Measurements from ENCODE around the gene NCBP3.

NCBP3 gene

GRCh38 chr17:3809135-3809534, 36.9 kb downstream of the NCBP3 start:
- H3K23ac ChIP-seq (ENCODE audit: low read depth, low read length, poor library complexity) = no peak overlapping the region
- H3K14ac ChIP-seq (ENCODE audit: low read length) = no peak overlapping the region
- H2BK120ac ChIP-seq (ENCODE audit: low read depth, low read length) = no peak overlapping the region
- WGBS, 2 donors (ENCODE audit: extremely low coverage in 2 of 2, insufficient read length in 2 of 2, insufficient replicate concordance in 1 of 2) = no CpG with 5 or more reads among the region's 4 CpGs
- H3K27me3 ChIP-seq (ENCODE audit: control insufficient read depth in 3 of 3, insufficient read depth in 3 of 3, low read depth in 1 of 3, low read length in 3 of 3) = no peaks in the 10 kb centered on the region
- no peaks in the 10 kb centered on the region for H3K9me3 ChIP-seq (replicated peaks in 1 of 2; ENCODE audit: control insufficient read depth in 2 of 2, insufficient read depth in 1 of 2, low read depth in 1 of 2, low read length in 2 of 2)
- H4K8ac ChIP-seq (ENCODE audit: low read depth, low read length) = no peak overlapping the region
- no peak overlapping the region for H2AFZ ChIP-seq (ENCODE audit: low read length)
- no peak overlapping the region for H3K18ac ChIP-seq (ENCODE audit: low read length)
- no peaks in the 10 kb centered on the region for H3K79me1 ChIP-seq (ENCODE audit: low read depth, low read length)
- H4K91ac ChIP-seq (ENCODE audit: low read depth, low read length, poor library complexity) = no peak overlapping the region
- no peak overlapping the region for H2AK5ac ChIP-seq (ENCODE audit: low read depth, low read length)
- H2BK12ac ChIP-seq (ENCODE audit: low read length) = no peak overlapping the region
- H3K4ac ChIP-seq (ENCODE audit: low read length) = no peak overlapping the region
- no peak overlapping the region for H3K9ac ChIP-seq (ENCODE audit: low read depth, low read length, poor library complexity)
- H2BK5ac ChIP-seq (ENCODE audit: low read length) = no peak overlapping the region
- no peaks in the 10 kb centered on the region for H3K4me1 ChIP-seq (ENCODE audit: control insufficient read depth in 2 of 2, insufficient read depth in 1 of 2, low read depth in 1 of 2, low read length in 2 of 2)
- no peak overlapping the region for H3K27ac ChIP-seq (replicated peaks; ENCODE audit: low read length)
- no peak overlapping the region for H3K4me3 ChIP-seq (ENCODE audit: low read length in 2 of 2)
- no peak overlapping the region for H2BK15ac ChIP-seq (ENCODE audit: low read length)
- H3K4me2 ChIP-seq (ENCODE audit: insufficient read depth, low read length, poor library complexity, severe bottlenecking) = no peak overlapping the region
- peaks cover 34 to 87% of the 10 kb centered on the region in 2 donors for H3K36me3 ChIP-seq (replicated peaks in 1 of 2; ENCODE audit: control insufficient read depth in 2 of 2, insufficient read depth in 2 of 2, low read length in 2 of 2)
- DNase-seq (ENCODE audit: low spot score) = no peak

GRCh38 chr17:3808701-3809100, 37.3 kb downstream of the NCBP3 start:
- WGBS, 2 donors (ENCODE audit: extremely low coverage in 2 of 2, insufficient read length in 2 of 2, insufficient replicate concordance in 1 of 2) = no CpG with 5 or more reads among the region's 7 CpGs

GRCh38 chr17:3805581-3805980, 40.5 kb downstream of the NCBP3 start:
- Histone ChIP-seq H2AK5ac (ENCODE audit: low read depth, low read length) (no peak overlapping the region), H3K4me2 (ENCODE audit: insufficient read depth, low read length, poor library complexity, severe bottlenecking) (no peak overlapping the region), H2BK120ac (ENCODE audit: low read depth, low read length) (no peak overlapping the region), H3K27ac (replicated peaks; ENCODE audit: low read length) (no peak overlapping the region), H3K4ac (ENCODE audit: low read length) (no peak overlapping the region), H3K23ac (ENCODE audit: low read depth, low read length, poor library complexity) (no peak overlapping the region), H3K27me3 (ENCODE audit: control insufficient read depth in 3 of 3, insufficient read depth in 3 of 3, low read depth in 1 of 3, low read length in 3 of 3) (no peaks in the 10 kb centered on the region), H3K4me3 (ENCODE audit: low read length in 2 of 2) (no peak overlapping the region), H3K4me1 (ENCODE audit: control insufficient read depth in 2 of 2, insufficient read depth in 1 of 2, low read depth in 1 of 2, low read length in 2 of 2) (no peaks in the 10 kb centered on the region), H3K9me3 (replicated peaks in 1 of 2; ENCODE audit: control insufficient read depth in 2 of 2, insufficient read depth in 1 of 2, low read depth in 1 of 2, low read length in 2 of 2) (no peaks in the 10 kb centered on the region), H4K8ac (ENCODE audit: low read depth, low read length) (no peak overlapping the region), H2BK5ac (ENCODE audit: low read length) (no peak overlapping the region), H3K79me1 (ENCODE audit: low read depth, low read length) (no peaks in the 10 kb centered on the region), H2BK15ac (ENCODE audit: low read length) (no peak overlapping the region), H3K36me3 (replicated peaks in 1 of 2; ENCODE audit: control insufficient read depth in 2 of 2, insufficient read depth in 2 of 2, low read length in 2 of 2) (peaks cover 16 to 70% of the 10 kb centered on the region in 2 donors), H2AFZ (ENCODE audit: low read length) (no peak overlapping the region), H2BK12ac (ENCODE audit: low read length) (no peak overlapping the region), H3K18ac (ENCODE audit: low read length) (no peak overlapping the region), H3K14ac (ENCODE audit: low read length) (no peak overlapping the region), H3K9ac (ENCODE audit: low read depth, low read length, poor library complexity) (no peak overlapping the region), H4K91ac (ENCODE audit: low read depth, low read length, poor library complexity) (no peak overlapping the region)
- no peak for DNase-seq (ENCODE audit: low spot score)
- WGBS, 2 donors (ENCODE audit: extremely low coverage in 2 of 2, insufficient read length in 2 of 2, insufficient replicate concordance in 1 of 2) = no CpG with 5 or more reads among the region's 5 CpGs

More at GRCh38 chr17:3808701-3809100, 37.3 kb downstream of the NCBP3 start:
- H3K79me1 ChIP-seq (ENCODE audit: low read depth, low read length) = no peaks in the 10 kb centered on the region
- H3K4me2 ChIP-seq (ENCODE audit: insufficient read depth, low read length, poor library complexity, severe bottlenecking) = no peak overlapping the region
- H2AFZ ChIP-seq (ENCODE audit: low read length) = no peak overlapping the region
- no peak for DNase-seq (ENCODE audit: low spot score)
- no peak overlapping the region for H2BK12ac ChIP-seq (ENCODE audit: low read length)
- H3K9ac ChIP-seq (ENCODE audit: low read depth, low read length, poor library complexity) = no peak overlapping the region
- no peaks in the 10 kb centered on the region for H3K4me1 ChIP-seq (ENCODE audit: control insufficient read depth in 2 of 2, insufficient read depth in 1 of 2, low read depth in 1 of 2, low read length in 2 of 2)
- H3K14ac ChIP-seq (ENCODE audit: low read length) = no peak overlapping the region
- H2AK5ac ChIP-seq (ENCODE audit: low read depth, low read length) = no peak overlapping the region
- no peak overlapping the region for H2BK5ac ChIP-seq (ENCODE audit: low read length)
- no peak overlapping the region for H3K4me3 ChIP-seq (ENCODE audit: low read length in 2 of 2)
- no peak overlapping the region for H3K18ac ChIP-seq (ENCODE audit: low read length)
- H2BK120ac ChIP-seq (ENCODE audit: low read depth, low read length) = no peak overlapping the region
- no peak overlapping the region for H3K4ac ChIP-seq (ENCODE audit: low read length)
- H3K27ac ChIP-seq (replicated peaks; ENCODE audit: low read length) = no peak overlapping the region
- no peak overlapping the region for H4K8ac ChIP-seq (ENCODE audit: low read depth, low read length)
- no peak overlapping the region for H4K91ac ChIP-seq (ENCODE audit: low read depth, low read length, poor library complexity)
- H3K36me3 ChIP-seq (replicated peaks in 1 of 2; ENCODE audit: control insufficient read depth in 2 of 2, insufficient read depth in 2 of 2, low read length in 2 of 2) = peaks cover 33 to 83% of the 10 kb centered on the region in 2 donors
- H2BK15ac ChIP-seq (ENCODE audit: low read length) = no peak overlapping the region
- H3K27me3 ChIP-seq (ENCODE audit: control insufficient read depth in 3 of 3, insufficient read depth in 3 of 3, low read depth in 1 of 3, low read length in 3 of 3) = no peaks in the 10 kb centered on the region
- H3K23ac ChIP-seq (ENCODE audit: low read depth, low read length, poor library complexity) = no peak overlapping the region
- no peaks in the 10 kb centered on the region for H3K9me3 ChIP-seq (replicated peaks in 1 of 2; ENCODE audit: control insufficient read depth in 2 of 2, insufficient read depth in 1 of 2, low read depth in 1 of 2, low read length in 2 of 2)

GRCh38 chr17:3804503-3804931, 41.5 kb downstream of the NCBP3 start:
- H2BK12ac ChIP-seq (ENCODE audit: low read length) = no peak overlapping the region
- no peak for DNase-seq (ENCODE audit: low spot score)
- H4K91ac ChIP-seq (ENCODE audit: low read depth, low read length, poor library complexity) = no peak overlapping the region
- H2BK15ac ChIP-seq (ENCODE audit: low read length) = no peak overlapping the region
- H4K8ac ChIP-seq (ENCODE audit: low read depth, low read length) = no peak overlapping the region
- H2BK5ac ChIP-seq (ENCODE audit: low read length) = no peak overlapping the region
- peaks cover 10 to 59% of the 10 kb centered on the region in 2 donors for H3K36me3 ChIP-seq (replicated peaks in 1 of 2; ENCODE audit: control insufficient read depth in 2 of 2, insufficient read depth in 2 of 2, low read length in 2 of 2)
- H3K9ac ChIP-seq (ENCODE audit: low read depth, low read length, poor library complexity) = no peak overlapping the region
- no peaks in the 10 kb centered on the region for H3K9me3 ChIP-seq (replicated peaks in 1 of 2; ENCODE audit: control insufficient read depth in 2 of 2, insufficient read depth in 1 of 2, low read depth in 1 of 2, low read length in 2 of 2)
- H3K4me1 ChIP-seq (ENCODE audit: control insufficient read depth in 2 of 2, insufficient read depth in 1 of 2, low read depth in 1 of 2, low read length in 2 of 2) = no peaks in the 10 kb centered on the region
- WGBS, 2 donors (ENCODE audit: extremely low coverage in 2 of 2, insufficient read length in 2 of 2, insufficient replicate concordance in 1 of 2) = no CpG with 5 or more reads among the region's 6 CpGs
- H3K18ac ChIP-seq (ENCODE audit: low read length) = no peak overlapping the region
- H3K27ac ChIP-seq (replicated peaks; ENCODE audit: low read length) = no peak overlapping the region
- H3K4ac ChIP-seq (ENCODE audit: low read length) = no peak overlapping the region
- no peaks in the 10 kb centered on the region for H3K79me1 ChIP-seq (ENCODE audit: low read depth, low read length)
- H2AK5ac ChIP-seq (ENCODE audit: low read depth, low read length) = no peak overlapping the region
- H2AFZ ChIP-seq (ENCODE audit: low read length) = no peak overlapping the region
- H2BK120ac ChIP-seq (ENCODE audit: low read depth, low read length) = no peak overlapping the region
- H3K4me3 ChIP-seq (ENCODE audit: low read length in 2 of 2) = no peak overlapping the region
- no peak overlapping the region for H3K4me2 ChIP-seq (ENCODE audit: insufficient read depth, low read length, poor library complexity, severe bottlenecking)
- H3K23ac ChIP-seq (ENCODE audit: low read depth, low read length, poor library complexity) = no peak overlapping the region
- no peak overlapping the region for H3K14ac ChIP-seq (ENCODE audit: low read length)
- H3K27me3 ChIP-seq (ENCODE audit: control insufficient read depth in 3 of 3, insufficient read depth in 3 of 3, low read depth in 1 of 3, low read length in 3 of 3) = no peaks in the 10 kb centered on the region
